Smooth muscle cell (in vitro differentiated cells): ENCODE results near the gene TSPOAP1. TPM values are rescaled to one million over a fixed set of nuclear protein-coding genes. Genes with fewer than 3 reads are reported as not detected.

Experiments
- DNase-seq: peaks from one replicate; lab custom pipeline; 2025; ENCODE audit not compliant: unreplicated experiment; lab: John Stamatoyannopoulos, UW
- H2AFZ ChIP-seq: fragments of 200-600 bp; sonication (generic); 2 replicates; pipeline ENCODE4 v1.6.0; 2016; ENCODE audit warnings: antibody characterized with exemption, low read depth, mild to moderate bottlenecking
- H3F3A ChIP-seq: fragments of 200-600 bp; sonication (generic); 2 replicates; pipeline ENCODE4 v1.6.0; 2017; ENCODE audit warnings: antibody characterized with exemption, low read depth
- H3K27ac ChIP-seq: fragments of 200-600 bp; sonication (generic); 2 replicates; pipeline ENCODE4 v1.5.1; 2016; ENCODE audit warnings: low read depth, mild to moderate bottlenecking
- H3K27me3 ChIP-seq: fragments of 200-600 bp; sonication (generic); 2 replicates; pipeline ENCODE4 v1.6.1; 2016; ENCODE audit warnings: low read depth, mild to moderate bottlenecking
- H3K36me3 ChIP-seq: fragments of 200-600 bp; sonication (generic); 2 replicates; pipeline ENCODE4 v1.5.1; 2016; ENCODE audit warnings: low read depth
- H3K4me1 ChIP-seq: fragments of 200-600 bp; sonication (generic); 2 replicates; pipeline ENCODE4 v1.5.1; 2016; ENCODE audit warnings: low read depth
- H3K4me2 ChIP-seq: fragments of 200-600 bp; sonication (generic); 2 replicates; pipeline ENCODE4 v1.6.0; 2016; ENCODE audit warnings: mild to moderate bottlenecking
- H3K4me3 ChIP-seq: fragments of 200-600 bp; sonication (generic); 2 replicates; pipeline ENCODE4 v1.5.1; 2016; ENCODE audit warnings: mild to moderate bottlenecking
- H3K79me2 ChIP-seq: fragments of 200-600 bp; sonication (generic); 2 replicates; pipeline ENCODE4 v1.6.0; 2016; ENCODE audit warnings: low read depth, mild to moderate bottlenecking
- H3K9ac ChIP-seq: fragments of 200-600 bp; sonication (generic); 2 replicates; pipeline ENCODE4 v1.6.0; 2016; ENCODE audit warnings: low read depth
- H3K9me3 ChIP-seq: fragments of 200-600 bp; sonication (generic); replicated peaks from 2 replicates; pipeline ENCODE4 v1.5.1; 2016; ENCODE audit warnings: low read depth
- H4K20me1 ChIP-seq: fragments of 200-600 bp; sonication (generic); 2 replicates; pipeline ENCODE4 v1.6.0; 2016; ENCODE audit warnings: low read depth
- WGBS: methylation state at CpG from one replicate; pipeline ENCODE4 v1.1.7; 2016; ENCODE audit warnings: low lambda C conversion rate; 5-methylcytosine and 5-hydroxymethylcytosine counted together
- polyA plus RNA-seq: library from polyadenylated mRNA; unstranded; fragments of >200 nt; fragmentation: Nextera tagmentation; extraction: Ambion mirVana; gene quantifications from 2 replicates; pipeline ENCODE4 v1.2.1, GENCODE V29; 2016
- total RNA-seq: library from RNA; depleted of rRNA; stranded (reverse); fragments of >200 nt; gene quantifications from 2 replicates; pipeline ENCODE4 v1.2.3, GENCODE V29; 2014
- TF ChIP-seq, protein P1 (sequence below): fragments of 200-600 bp; sonication (generic); IDR thresholded peaks from 2 replicates; pipeline ENCODE4 v1.5.1; 2017; ENCODE audit warnings: borderline replicate concordance, mild to moderate bottlenecking, antibody characterized with exemption; ENCODE audit not compliant: insufficient read depth, poor library complexity, severe bottlenecking

TSPOAP1 gene
- total and polyA plus RNA-seq, 2 experiments from 2014 or later: 7.0 to 11.7 TPM

DNA sequence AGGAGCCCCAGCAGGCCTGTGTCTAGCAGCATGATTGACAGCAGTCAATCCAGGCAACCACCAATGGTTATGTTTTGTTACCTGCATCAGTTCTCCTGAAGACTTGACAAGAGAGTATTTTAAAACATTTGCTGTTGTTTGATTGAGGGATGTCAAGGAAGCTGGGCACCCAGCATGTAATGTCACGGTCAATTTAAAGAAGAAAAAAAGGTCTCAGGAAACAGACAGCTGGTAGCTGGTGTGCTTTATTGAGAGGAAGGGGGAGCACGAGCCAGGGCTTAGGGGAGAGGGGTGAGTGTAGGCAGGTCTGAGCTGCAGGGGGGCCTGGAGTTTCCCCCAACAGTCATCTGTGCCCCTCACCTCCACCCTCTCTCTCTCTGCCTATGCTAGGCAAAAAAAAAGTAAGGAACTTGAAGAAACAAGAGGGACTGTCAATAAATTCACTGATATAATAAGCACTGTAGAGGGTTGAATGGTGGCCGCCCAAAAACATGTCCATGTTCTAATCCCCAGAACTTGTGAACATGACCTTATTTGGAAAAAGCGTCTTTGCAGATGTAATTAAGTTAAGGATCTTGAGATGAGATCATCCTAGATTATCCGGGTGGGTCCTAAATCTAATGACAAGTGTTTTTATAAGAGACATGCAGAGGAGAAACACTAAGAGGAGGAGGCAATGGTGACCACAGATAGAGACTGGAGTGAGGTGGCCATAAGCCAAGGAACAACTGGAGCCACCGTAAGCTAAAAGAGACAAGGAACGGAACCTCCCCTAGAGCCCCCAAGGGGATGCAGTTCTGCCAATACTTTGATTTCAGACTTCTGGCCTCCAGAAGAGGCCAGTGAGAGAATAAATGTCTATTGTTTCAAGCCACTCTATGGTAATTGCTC lies 14.5 kb downstream of the TSPOAP1 start:
- Histone ChIP-seq H3K4me1 (no peaks in the 10 kb centered on the region), H3K9me3 (no peaks in the 10 kb centered on the region), H2AFZ (no peak overlapping the region), H3K27me3 (no peaks in the 10 kb centered on the region), H3F3A (no peaks in the 10 kb centered on the region), H3K36me3 (no peaks in the 10 kb centered on the region), H3K27ac (no peak overlapping the region), H3K79me2 (no peaks in the 10 kb centered on the region), H3K4me3 (no peak overlapping the region), H4K20me1 (no peaks in the 10 kb centered on the region), H3K4me2 (no peak overlapping the region), H3K9ac (no peak overlapping the region)
- DNase-seq: no peak
- TF ChIP-seq, protein P1, sequence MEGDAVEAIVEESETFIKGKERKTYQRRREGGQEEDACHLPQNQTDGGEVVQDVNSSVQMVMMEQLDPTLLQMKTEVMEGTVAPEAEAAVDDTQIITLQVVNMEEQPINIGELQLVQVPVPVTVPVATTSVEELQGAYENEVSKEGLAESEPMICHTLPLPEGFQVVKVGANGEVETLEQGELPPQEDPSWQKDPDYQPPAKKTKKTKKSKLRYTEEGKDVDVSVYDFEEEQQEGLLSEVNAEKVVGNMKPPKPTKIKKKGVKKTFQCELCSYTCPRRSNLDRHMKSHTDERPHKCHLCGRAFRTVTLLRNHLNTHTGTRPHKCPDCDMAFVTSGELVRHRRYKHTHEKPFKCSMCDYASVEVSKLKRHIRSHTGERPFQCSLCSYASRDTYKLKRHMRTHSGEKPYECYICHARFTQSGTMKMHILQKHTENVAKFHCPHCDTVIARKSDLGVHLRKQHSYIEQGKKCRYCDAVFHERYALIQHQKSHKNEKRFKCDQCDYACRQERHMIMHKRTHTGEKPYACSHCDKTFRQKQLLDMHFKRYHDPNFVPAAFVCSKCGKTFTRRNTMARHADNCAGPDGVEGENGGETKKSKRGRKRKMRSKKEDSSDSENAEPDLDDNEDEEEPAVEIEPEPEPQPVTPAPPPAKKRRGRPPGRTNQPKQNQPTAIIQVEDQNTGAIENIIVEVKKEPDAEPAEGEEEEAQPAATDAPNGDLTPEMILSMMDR: no peak
- 91% methylated on average over 7 of the region's 7 CpGs for WGBS

DNA sequence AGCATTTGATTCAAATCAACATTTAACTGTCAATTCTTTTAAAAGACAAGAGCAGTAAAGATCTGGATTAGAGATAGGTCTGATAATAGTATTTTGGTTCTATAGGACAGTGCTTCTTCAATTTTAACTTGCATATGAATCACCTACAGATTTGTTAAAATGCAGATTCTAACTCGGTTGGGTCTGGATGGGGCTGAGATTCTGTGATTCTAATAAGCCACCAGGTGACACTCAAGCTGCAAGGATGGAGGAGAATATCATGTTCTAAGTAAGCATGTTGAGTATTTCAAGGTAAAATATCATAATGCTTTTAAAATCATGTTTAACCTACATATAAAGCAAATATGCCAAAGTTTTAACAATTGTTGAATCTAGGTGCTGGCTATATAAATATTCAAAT lies 15.8 kb downstream of the TSPOAP1 start:
- Histone ChIP-seq H4K20me1 (no peaks in the 10 kb centered on the region), H3K4me1 (no peaks in the 10 kb centered on the region), H3K79me2 (no peaks in the 10 kb centered on the region), H2AFZ (no peak overlapping the region), H3K27me3 (no peaks in the 10 kb centered on the region), H3K9me3 (no peaks in the 10 kb centered on the region), H3K9ac (no peak overlapping the region), H3K27ac (no peak overlapping the region), H3K36me3 (no peaks in the 10 kb centered on the region), H3F3A (no peaks in the 10 kb centered on the region), H3K4me2 (no peak overlapping the region), H3K4me3 (no peak overlapping the region)
- WGBS: 59% methylated on average over 1 of the region's 1 CpG
- TF ChIP-seq, protein P1: no peak
- no peak for DNase-seq

DNA sequence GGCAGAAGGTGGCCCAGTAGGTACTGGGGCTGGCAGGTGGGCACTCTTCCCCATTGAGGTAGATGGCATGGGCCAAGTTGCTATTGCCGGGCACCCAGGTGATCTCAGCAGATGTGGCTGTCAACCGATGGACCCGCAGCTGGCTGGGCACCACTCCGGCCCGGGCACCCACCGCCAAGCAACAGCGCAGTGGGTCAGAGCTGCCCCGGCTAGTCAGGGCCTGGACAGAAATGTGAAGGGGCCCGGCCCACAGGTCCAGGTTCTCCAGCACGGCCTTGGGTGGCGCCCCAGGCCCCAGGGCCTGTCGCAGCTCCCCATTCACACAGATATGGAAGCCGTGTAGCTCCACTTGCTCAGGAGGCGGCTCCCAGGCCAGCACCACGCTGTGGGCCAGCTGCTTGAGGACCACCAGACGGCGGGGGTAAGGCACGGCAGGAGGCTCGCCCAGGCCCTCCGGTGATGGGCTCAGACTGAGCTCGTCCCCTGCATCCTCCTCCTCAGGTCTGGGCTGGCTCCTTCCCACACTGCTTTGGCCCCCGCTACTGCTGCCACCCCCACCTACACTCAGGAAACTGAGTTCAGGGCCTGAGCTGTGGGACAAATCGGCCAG lies 16.5 kb downstream of the TSPOAP1 start:
- WGBS: 94% methylated on average over 23 of the region's 23 CpGs
- Histone ChIP-seq H3K9ac (no peak overlapping the region), H3K4me2 (no peak overlapping the region), H3K27me3 (no peaks in the 10 kb centered on the region), H3K4me3 (no peak overlapping the region), H3K4me1 (no peaks in the 10 kb centered on the region), H3K9me3 (no peaks in the 10 kb centered on the region), H3K27ac (no peak overlapping the region), H3F3A (no peaks in the 10 kb centered on the region), H4K20me1 (no peaks in the 10 kb centered on the region), H3K79me2 (no peaks in the 10 kb centered on the region), H2AFZ (no peak overlapping the region), H3K36me3 (no peaks in the 10 kb centered on the region)
- no peak for DNase-seq
- TF ChIP-seq, protein P1: no peak
